Measurements from ENCODE around the gene TCHHL1.

DNA sequence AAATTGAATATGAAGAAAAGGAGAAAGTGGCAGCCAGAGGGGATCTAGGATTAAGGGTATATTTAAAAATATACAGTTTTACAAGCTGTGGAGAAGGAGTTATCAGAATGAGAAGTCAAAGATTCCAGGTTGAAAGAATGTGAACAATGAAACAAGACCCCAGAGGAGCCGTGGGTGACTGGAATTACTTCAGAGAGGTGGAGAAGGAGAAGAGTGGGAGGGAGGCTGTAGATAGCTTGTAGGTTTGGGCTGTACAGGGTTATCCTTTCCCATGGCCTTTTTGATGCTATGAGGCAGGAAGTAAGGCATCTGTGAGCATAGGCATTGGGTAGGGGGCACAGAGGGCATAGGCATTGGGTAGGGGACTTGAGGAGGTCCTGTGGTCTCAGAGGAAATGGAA lies 46.8 kb downstream of the TCHHL1 start:
- TF ChIP-seq, protein P1, sequence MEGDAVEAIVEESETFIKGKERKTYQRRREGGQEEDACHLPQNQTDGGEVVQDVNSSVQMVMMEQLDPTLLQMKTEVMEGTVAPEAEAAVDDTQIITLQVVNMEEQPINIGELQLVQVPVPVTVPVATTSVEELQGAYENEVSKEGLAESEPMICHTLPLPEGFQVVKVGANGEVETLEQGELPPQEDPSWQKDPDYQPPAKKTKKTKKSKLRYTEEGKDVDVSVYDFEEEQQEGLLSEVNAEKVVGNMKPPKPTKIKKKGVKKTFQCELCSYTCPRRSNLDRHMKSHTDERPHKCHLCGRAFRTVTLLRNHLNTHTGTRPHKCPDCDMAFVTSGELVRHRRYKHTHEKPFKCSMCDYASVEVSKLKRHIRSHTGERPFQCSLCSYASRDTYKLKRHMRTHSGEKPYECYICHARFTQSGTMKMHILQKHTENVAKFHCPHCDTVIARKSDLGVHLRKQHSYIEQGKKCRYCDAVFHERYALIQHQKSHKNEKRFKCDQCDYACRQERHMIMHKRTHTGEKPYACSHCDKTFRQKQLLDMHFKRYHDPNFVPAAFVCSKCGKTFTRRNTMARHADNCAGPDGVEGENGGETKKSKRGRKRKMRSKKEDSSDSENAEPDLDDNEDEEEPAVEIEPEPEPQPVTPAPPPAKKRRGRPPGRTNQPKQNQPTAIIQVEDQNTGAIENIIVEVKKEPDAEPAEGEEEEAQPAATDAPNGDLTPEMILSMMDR (IDR thresholded peaks at IDR 0.05): no peak
- TF ChIP-seq POLR2A (IDR thresholded peaks at IDR 0.05): no peak
